H1 (cell line): ENCODE measurements around the gene BUB1B. TPM values are rescaled to one million over a fixed set of nuclear protein-coding genes. Genes with fewer than 3 reads are reported as not detected.
"Not testable (repeated sequence)": the region's sequence is repeated elsewhere in the genome, so short reads cannot be mapped to it uniquely, and the experiment has no call there.

Experiments used
- CTCF ChIA-PET: fragments of 300-600 bp; sonication (Branson Sonifier 250); formaldehyde crosslinking; loops from one replicate; lab custom pipeline; 2021; ENCODE audit not compliant: partially characterized antibody; lab: Charles Lee
- POLR2A ChIA-PET: fragments of 300-600 bp; sonication (Branson Sonifier 250); formaldehyde crosslinking; loops from one replicate; lab custom pipeline; 2021; ENCODE audit warnings: inconsistent platforms; ENCODE audit not compliant: partially characterized antibody; lab: Charles Lee
- DNase-seq, 2 experiments: peaks; one replicate each; pipeline versions ENCODE4 v3.0.0 to v3.0.0-alpha.2; 2010 to 2022; ENCODE audit warnings: low spot score in 2 of 2, low read depth in 1 of 2, mixed read lengths in 1 of 2
- FAIRE-seq: peaks from 2 replicates; lab custom pipeline; 2011; peaks lifted over from hg19 to GRCh38; lab: Jason Lieb, UNC
- H2AFZ ChIP-seq: 2 replicates; pipeline ENCODE4 v1.8.1; 2012; ENCODE audit warnings: low read length, inconsistent platforms
- H2AK5ac ChIP-seq: 2 replicates; pipeline ENCODE4 v1.6.1; 2013; ENCODE audit warnings: low read depth, low read length
- H2BK120ac ChIP-seq: replicated peaks from 2 replicates; pipeline ENCODE3; 2013; ENCODE audit warnings: low read depth, low read length, inconsistent platforms
- H2BK12ac ChIP-seq: 2 replicates; pipeline ENCODE4 v1.6.1; 2013; ENCODE audit warnings: low read depth, low read length
- H2BK15ac ChIP-seq: 2 replicates; pipeline ENCODE4 v1.6.1; 2013; ENCODE audit warnings: low read length
- H2BK20ac ChIP-seq: 2 replicates; pipeline ENCODE4 v1.6.1; 2013; ENCODE audit warnings: low read length
- H2BK5ac ChIP-seq: 2 replicates; pipeline ENCODE4 v1.6.1; 2013; ENCODE audit warnings: low read depth, low read length
- H3K14ac ChIP-seq: 2 replicates; pipeline ENCODE4 v1.6.1; 2013; ENCODE audit warnings: inconsistent platforms; ENCODE audit not compliant: insufficient read length
- H3K18ac ChIP-seq: 2 replicates; pipeline ENCODE4 v1.6.1; 2013; ENCODE audit warnings: low read length; ENCODE audit errors: extremely low read depth
- H3K23ac ChIP-seq: 2 replicates; pipeline ENCODE4 v1.6.1; 2013; ENCODE audit warnings: inconsistent platforms; ENCODE audit not compliant: insufficient read length
- H3K23me2 ChIP-seq: 2 replicates; pipeline ENCODE4 v1.6.1; 2013; ENCODE audit warnings: low read depth, low read length
- H3K27ac ChIP-seq: 2 replicates; pipeline ENCODE4 v1.6.1; 2011; ENCODE audit warnings: low read depth, low read length, inconsistent platforms
- H3K27me3 ChIP-seq, 4 experiments: replicated peaks in 1 of 4; 1 replicate in 1 of 4; 2 replicates in 3 of 4; pipeline versions ENCODE4 v1.6.1 to v1.8.1; 2011 to 2013; ENCODE audit warnings: low read length in 3 of 4, mild to moderate bottlenecking in 3 of 4, inconsistent platforms in 2 of 4, mixed read lengths in 2 of 4, moderate library complexity in 1 of 4; ENCODE audit not compliant: control insufficient read depth in 3 of 4, insufficient read depth in 3 of 4; ENCODE audit errors: extremely low read depth in 1 of 4
- H3K36me3 ChIP-seq, 4 experiments: 2 replicates each; pipeline versions ENCODE4 v1.6.1 to v1.8.1; 2011 to 2013; ENCODE audit warnings: mild to moderate bottlenecking in 4 of 4, low read length in 3 of 4, moderate library complexity in 2 of 4, control low read depth in 1 of 4, inconsistent platforms in 1 of 4; ENCODE audit not compliant: insufficient read depth in 4 of 4, control insufficient read depth in 2 of 4
- H3K4ac ChIP-seq: replicated peaks from 2 replicates; pipeline ENCODE3; 2013; ENCODE audit warnings: low read length, low read depth, mixed read lengths, inconsistent platforms; ENCODE audit not compliant: insufficient read length
- H3K4me1 ChIP-seq, 4 experiments: replicated peaks in 1 of 4; 1 replicate in 1 of 4; 2 replicates in 3 of 4; pipeline versions ENCODE4 v1.6.1 to v1.8.1; 2011 to 2013; ENCODE audit warnings: low read length in 3 of 4, inconsistent platforms in 2 of 4, mixed read lengths in 1 of 4; ENCODE audit not compliant: insufficient read depth in 4 of 4, control insufficient read depth in 3 of 4
- H3K4me2 ChIP-seq, 2 experiments: 2 replicates each; pipeline versions ENCODE4 v1.6.1 to v1.8.1; 2011 to 2013; ENCODE audit warnings: low read depth in 2 of 2, low read length in 2 of 2, control low read depth in 1 of 2, inconsistent platforms in 1 of 2, mild to moderate bottlenecking in 1 of 2; ENCODE audit not compliant: insufficient read depth in 1 of 2
- H3K4me3 ChIP-seq, 4 experiments: fragments of 200-600, 300-600 bp in 1 of 4; sonication (generic), shearing (Covaris generic), sonication (Bioruptor Twin) in 1 of 4; 2 replicates each; pipeline versions ENCODE4 v1.5.1 to v1.8.1; 2011 to 2016; ENCODE audit warnings: low read length in 4 of 4, low read depth in 3 of 4, control low read depth in 2 of 4, inconsistent platforms in 2 of 4, mild to moderate bottlenecking in 2 of 4, mixed read lengths in 1 of 4, moderate library complexity in 1 of 4; ENCODE audit not compliant: insufficient read depth in 2 of 4; ENCODE audit errors: extremely low read depth in 1 of 4
- H3K56ac ChIP-seq: replicated peaks from 2 replicates; pipeline ENCODE3; 2013; ENCODE audit warnings: low read depth, mild to moderate bottlenecking, mixed read lengths, low read length, inconsistent platforms; ENCODE audit not compliant: insufficient read length
- H3K79me1 ChIP-seq: 2 replicates; pipeline ENCODE4 v1.6.1; 2013; ENCODE audit warnings: low read depth, low read length, control low read depth
- H3K79me2 ChIP-seq, 2 experiments: 2 replicates each; pipeline versions ENCODE4 v1.6.1 to v1.8.1; 2012 to 2013; ENCODE audit warnings: low read length in 2 of 2, mild to moderate bottlenecking in 2 of 2, inconsistent platforms in 1 of 2; ENCODE audit not compliant: insufficient read depth in 2 of 2, control insufficient read depth in 1 of 2
- H3K9ac ChIP-seq, 4 experiments: replicated peaks in 1 of 4; 1 replicate in 1 of 4; 2 replicates in 3 of 4; pipeline versions ENCODE4 v1.6.1 to v1.8.1; 2011 to 2013; ENCODE audit warnings: low read depth in 3 of 4, low read length in 3 of 4, control low read depth in 2 of 4, mild to moderate bottlenecking in 2 of 4, moderate library complexity in 2 of 4, inconsistent platforms in 1 of 4; ENCODE audit errors: extremely low read depth in 1 of 4
- H3K9me3 ChIP-seq, 2 experiments: 2 replicates each; pipeline versions ENCODE4 v1.6.1 to v1.8.1; 2012 to 2013; ENCODE audit warnings: mild to moderate bottlenecking in 2 of 2, moderate library complexity in 2 of 2, control low read depth in 1 of 2, inconsistent platforms in 1 of 2, low read depth in 1 of 2, low read length in 1 of 2, mixed read lengths in 1 of 2; ENCODE audit not compliant: insufficient read depth in 2 of 2
- H4K20me1 ChIP-seq, 2 experiments: replicated peaks in 1 of 2; 2 replicates each; pipeline versions ENCODE3 to v1.8.1; 2011 to 2013; ENCODE audit warnings: inconsistent platforms in 2 of 2, low read length in 2 of 2, mild to moderate bottlenecking in 1 of 2; ENCODE audit not compliant: insufficient read depth in 2 of 2, control insufficient read depth in 1 of 2
- H4K5ac ChIP-seq: 2 replicates; pipeline ENCODE4 v1.6.1; 2013; ENCODE audit warnings: low read length, low read depth, mixed read lengths, inconsistent platforms; ENCODE audit not compliant: insufficient read length
- H4K8ac ChIP-seq: 2 replicates; pipeline ENCODE4 v1.8.0; 2013; ENCODE audit warnings: mild to moderate bottlenecking, moderate library complexity, low read length, inconsistent platforms; ENCODE audit not compliant: insufficient read depth; ENCODE audit errors: extremely low read depth
- H4K91ac ChIP-seq: replicated peaks from 2 replicates; pipeline ENCODE3; 2013; ENCODE audit warnings: low read length, mixed read lengths, inconsistent platforms; ENCODE audit not compliant: insufficient read length
- WGBS, 2 experiments: shearing (Covaris generic) in 1 of 2; methylation state at CpG; one replicate each; pipeline versions ENCODE4 v1.1.6 to v1.1.7; 2013 to 2015; ENCODE audit warnings: low lambda C conversion rate in 2 of 2, mixed read lengths in 2 of 2, inconsistent platforms in 1 of 2, low coverage in 1 of 2, missing lambda C conversion rate in 1 of 2; ENCODE audit not compliant: insufficient replicate concordance in 2 of 2, insufficient coverage in 1 of 2, insufficient read length in 1 of 2; ENCODE audit errors: extremely low coverage in 1 of 2, missing lambda C conversion rate in 1 of 2; 5-methylcytosine and 5-hydroxymethylcytosine counted together
- polyA plus RNA-seq, 7 experiments: library from polyadenylated mRNA; depleted of rRNA in 3 of 7; stranded (reverse) in 5 of 7; unstranded in 2 of 7; fragments of >200 nt in 5 of 7; fragments of 200-250 nt in 2 of 7; gene quantifications; 1 replicate in 5 of 7; 2 replicates in 1 of 7; 4 replicates in 1 of 7; pipeline versions ENCODE4 v1.2.1 to v1.2.3, GENCODE V29; 2011 to 2013; ENCODE audit warnings: missing spikeins in 2 of 7, mixed read lengths in 2 of 7
- total RNA-seq: library from RNA; stranded (reverse); fragmentation: NEBNext Ultra II Directional; extraction: Animal tissue kit (Norgen Biotek cat#: 25700); gene quantifications from 2 replicates; pipeline ENCODE4 v1.2.1, GENCODE V29; 2021

Gene BUB1B
- total and polyA plus RNA-seq, 2 of the 8 experiments (the other 6 are each of a cell fraction or from before 2014, with no cell fraction given), result 48.9 to 144 TPM

DNA sequence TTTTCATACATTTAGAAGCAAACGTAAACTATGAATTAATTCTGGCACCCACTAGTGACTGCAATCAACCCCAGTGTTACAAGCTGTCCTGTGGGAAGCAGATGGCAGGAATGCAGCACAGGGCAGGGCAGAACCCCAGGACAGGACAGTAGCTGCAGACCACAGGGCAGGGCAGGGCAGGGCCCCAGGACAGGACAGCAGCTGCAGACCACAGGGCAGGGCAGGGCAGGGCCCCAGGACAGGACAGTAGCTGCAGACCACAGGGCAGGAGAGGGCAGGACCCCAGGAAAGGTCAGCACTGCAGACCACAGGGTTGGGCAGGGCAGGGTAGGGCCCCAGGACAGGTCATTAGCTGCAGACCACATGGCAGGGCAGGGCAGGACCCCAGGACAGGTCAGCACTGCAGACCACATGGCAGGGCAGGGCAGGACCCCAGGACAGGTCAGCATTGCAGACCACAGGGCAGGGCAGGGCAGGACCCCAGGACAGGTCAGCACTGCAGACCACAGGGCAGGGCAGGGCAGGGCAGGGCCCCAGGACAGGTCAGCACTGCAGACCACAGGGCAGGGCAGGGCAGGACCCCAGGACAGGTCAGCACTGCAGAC, 24.9 kb upstream of the BUB1B start:
- not testable (repeated sequence) for H3K4me2 ChIP-seq, FAIRE-seq, H3K27me3 ChIP-seq, H3K14ac ChIP-seq, H3K4me3 ChIP-seq, H3K9ac ChIP-seq, H3K56ac ChIP-seq, H2AFZ ChIP-seq, H4K91ac ChIP-seq, H3K23ac ChIP-seq, H3K18ac ChIP-seq, H4K8ac ChIP-seq, H3K9me3 ChIP-seq, H2AK5ac ChIP-seq, H3K4me1 ChIP-seq, H2BK20ac ChIP-seq, H3K27ac ChIP-seq, DNase-seq, H3K36me3 ChIP-seq, H3K79me1 ChIP-seq, H3K23me2 ChIP-seq, H4K5ac ChIP-seq, H2BK120ac ChIP-seq, H3K79me2 ChIP-seq, H4K20me1 ChIP-seq
- WGBS, 2 experiments, result 85% methylated on average over 1 of the region's 1 CpG; no CpG with 5 or more reads in 1 of the 2 experiments
- 0 out of 2 replicates have a peak overlapping the region, but pooled peaks have one; percentile 55 for H2BK15ac ChIP-seq
- CTCF ChIA-PET, result interaction anchor here (1.0 to 1.7 kb wide), 3 partner anchors 18 to 81 kb away, joined by 3 to 4 read pairs (median 4); no protein-coding TSS in a partner anchor
- peak overlapping the region; percentile 66; the same call in 1 of the 2 replicates for H2BK5ac ChIP-seq
- POLR2A ChIA-PET, result interaction anchor here (0.9 kb wide), 1 partner anchor 25 kb away, joined by 4 read pairs; the partner anchor contains the start of gene BUB1B
- H2BK12ac ChIP-seq, result 0 out of 2 replicates have a peak overlapping the region, but pooled peaks have one; percentile 17
- peak overlapping the region; percentile 78 for H3K4ac ChIP-seq
